Measurements from ENCODE around the gene SECISBP2. TPM values are rescaled to one million over a fixed set of nuclear protein-coding genes. Genes with fewer than 3 reads are reported as not detected.

The SECISBP2 gene
- polyA plus RNA-seq, 1 donor (not counting 4 experiments of a cell fraction or from before 2014, with no cell fraction given) = 24.3 TPM

GRCh38 chr9:89339807-89340206 lies 21.5 kb downstream of the SECISBP2 start:
- H3K4me1 ChIP-seq (ENCODE audit: control insufficient read depth, extremely low read depth, insufficient read depth, low read length) = no peaks in the 10 kb centered on the region
- DNase-seq (ENCODE audit: low read depth, low spot score) = no peak
- H2AFZ ChIP-seq (ENCODE audit: control insufficient read depth, low read length) = no peak overlapping the region
- TF ChIP-seq EZH2 (IDR thresholded peaks at IDR 0.05; ENCODE audit: low read length) = no peak
- TF ChIP-seq CTCF (optimal IDR thresholded peaks at IDR 0.05 in 1 of 3, IDR thresholded peaks at IDR 0.05 in 1 of 3, conservative IDR thresholded peaks at IDR 0.05 in 1 of 3; ENCODE audit: extremely low read depth in 1 of 3, insufficient read depth in 2 of 3, low read length in 3 of 3) = no peak
- no peaks in the 10 kb centered on the region for H3K79me2 ChIP-seq (ENCODE audit: control insufficient read depth, insufficient read depth, low read length)
- peaks cover 6 to 12% of the 10 kb centered on the region in 2 experiments for H3K36me3 ChIP-seq (ENCODE audit: control insufficient read depth in 2 of 2, extremely low read depth in 1 of 2, insufficient read depth in 2 of 2, low read length in 2 of 2)
- H3K4me3 ChIP-seq (ENCODE audit: control insufficient read depth in 2 of 3, extremely low read depth in 1 of 3, insufficient read depth in 2 of 3, low read depth in 1 of 3, low read length in 3 of 3) = no peak overlapping the region
- no peak overlapping the region for H3K4me2 ChIP-seq (ENCODE audit: control insufficient read depth, extremely low read depth, insufficient read depth, low read depth, low read length)
- dilution Hi-C loops (cut with MboI; ENCODE audit: extremely low pct_ligation_motif_present, low sequenced_read_pairs) = no loop called here
- H3K27ac ChIP-seq (ENCODE audit: control insufficient read depth, insufficient read depth, low read length) = no peak overlapping the region
- H3K9me3 ChIP-seq (ENCODE audit: control insufficient read depth, low read depth, low read length) = no peaks in the 10 kb centered on the region
- no peak overlapping the region for H3K9ac ChIP-seq (ENCODE audit: control insufficient read depth, extremely low read depth, insufficient read depth, low read length)
- no peaks in the 10 kb centered on the region for H4K20me1 ChIP-seq (ENCODE audit: control insufficient read depth, extremely low read depth, insufficient read depth, low read length)
- H3K27me3 ChIP-seq (ENCODE audit: control insufficient read depth, extremely low read depth, insufficient read depth, low read length) = no peaks in the 10 kb centered on the region
- FAIRE-seq = no peak
- peaks cover 2% of the 10 kb centered on the region for H3K9me1 ChIP-seq (ENCODE audit: control insufficient read depth, extremely low read depth, insufficient read depth, low read length)

GRCh38 chr9:89340332-89340731 lies 22.0 kb downstream of the SECISBP2 start:
- FAIRE-seq = no peak
- no peak overlapping the region for H2AFZ ChIP-seq (ENCODE audit: control insufficient read depth, low read length)
- H3K4me2 ChIP-seq (ENCODE audit: control insufficient read depth, extremely low read depth, insufficient read depth, low read depth, low read length) = no peak overlapping the region
- H3K27ac ChIP-seq (ENCODE audit: control insufficient read depth, insufficient read depth, low read length) = no peak overlapping the region
- no peak for TF ChIP-seq EZH2 (IDR thresholded peaks at IDR 0.05; ENCODE audit: low read length)
- no peak for TF ChIP-seq CTCF (optimal IDR thresholded peaks at IDR 0.05 in 1 of 3, IDR thresholded peaks at IDR 0.05 in 1 of 3, conservative IDR thresholded peaks at IDR 0.05 in 1 of 3; ENCODE audit: extremely low read depth in 1 of 3, insufficient read depth in 2 of 3, low read length in 3 of 3)
- DNase-seq (ENCODE audit: low read depth, low spot score) = no peak
- H3K4me3 ChIP-seq (ENCODE audit: control insufficient read depth in 2 of 3, extremely low read depth in 1 of 3, insufficient read depth in 2 of 3, low read depth in 1 of 3, low read length in 3 of 3) = no peak overlapping the region
- H3K4me1 ChIP-seq (ENCODE audit: control insufficient read depth, extremely low read depth, insufficient read depth, low read length) = no peaks in the 10 kb centered on the region
- H3K79me2 ChIP-seq (ENCODE audit: control insufficient read depth, insufficient read depth, low read length) = no peaks in the 10 kb centered on the region
- H3K9me1 ChIP-seq (ENCODE audit: control insufficient read depth, extremely low read depth, insufficient read depth, low read length) = peaks cover 2% of the 10 kb centered on the region
- peaks cover 7 to 17% of the 10 kb centered on the region in 2 experiments for H3K36me3 ChIP-seq (ENCODE audit: control insufficient read depth in 2 of 2, extremely low read depth in 1 of 2, insufficient read depth in 2 of 2, low read length in 2 of 2)
- H3K9ac ChIP-seq (ENCODE audit: control insufficient read depth, extremely low read depth, insufficient read depth, low read length) = no peak overlapping the region
- dilution Hi-C loops (cut with MboI; ENCODE audit: extremely low pct_ligation_motif_present, low sequenced_read_pairs) = no loop called here
- H4K20me1 ChIP-seq (ENCODE audit: control insufficient read depth, extremely low read depth, insufficient read depth, low read length) = no peaks in the 10 kb centered on the region
- no peaks in the 10 kb centered on the region for H3K27me3 ChIP-seq (ENCODE audit: control insufficient read depth, extremely low read depth, insufficient read depth, low read length)
- H3K9me3 ChIP-seq (ENCODE audit: control insufficient read depth, low read depth, low read length) = no peaks in the 10 kb centered on the region
